ENCODE measurements around the gene COPS9. TPM values are rescaled to one million over a fixed set of nuclear protein-coding genes. Genes with fewer than 3 reads are reported as not detected.

Gene COPS9
- total RNA-seq, 2 experiments from 2014 or later: 87.1 to 89.5 TPM

GRCh38 chr2:240121675-240122074, 14.4 kb downstream of the COPS9 start:
- Mint-ChIP-seq H3K36me3 (peaks cover 1% of the 10 kb centered on the region), H3K9me3 (no peaks in the 10 kb centered on the region), H3K27ac (no peak overlapping the region), H3K4me3 (no peak overlapping the region), H3K4me1 (peaks cover 1% of the 10 kb centered on the region), H3K27me3 (peaks cover 16% of the 10 kb centered on the region)
- no peak for ATAC-seq (ENCODE audit: low read depth)
- POLR2A ChIA-PET: no interaction called here
- DNase-seq: no peak

- Mint-ChIP-seq H3K36me3 (peaks cover 1% of the 10 kb centered on the region), H3K27ac (no peak overlapping the region), H3K4me1 (peaks cover 1% of the 10 kb centered on the region), H3K27me3 (peaks cover 17% of the 10 kb centered on the region), H3K4me3 (no peak overlapping the region), H3K9me3 (no peaks in the 10 kb centered on the region)
- no peak for ATAC-seq (ENCODE audit: low read depth)
- POLR2A ChIA-PET: no interaction called here
- no peak for DNase-seq
Observed at GRCh38 chr2:240121190-240121589, 14.9 kb downstream of the COPS9 start.

- H3K4me1 Mint-ChIP-seq: no peaks in the 10 kb centered on the region
- DNase-seq: no peak
- no peak overlapping the region for H3K27ac Mint-ChIP-seq
- POLR2A ChIA-PET: no interaction called here
- H3K4me3 Mint-ChIP-seq: no peak overlapping the region
- no peaks in the 10 kb centered on the region for H3K9me3 Mint-ChIP-seq
- peaks cover 23% of the 10 kb centered on the region for H3K27me3 Mint-ChIP-seq
- ATAC-seq (ENCODE audit: low read depth): no peak
- no peaks in the 10 kb centered on the region for H3K36me3 Mint-ChIP-seq
Observed at GRCh38 chr2:240114233-240114632, 21.9 kb downstream of the COPS9 start.

GRCh38 chr2:240112914-240113690, 23.0 kb downstream of the COPS9 start:
- peaks cover 22% of the 10 kb centered on the region for H3K27me3 Mint-ChIP-seq
- H3K4me3 Mint-ChIP-seq: no peak overlapping the region
- no peaks in the 10 kb centered on the region for H3K4me1 Mint-ChIP-seq
- no peak overlapping the region for H3K27ac Mint-ChIP-seq
- POLR2A ChIA-PET: interaction anchor here (1.1 kb wide), 1 partner anchor 15 kb away, joined by 3 read pairs; no protein-coding TSS in a partner anchor
- no peaks in the 10 kb centered on the region for H3K36me3 Mint-ChIP-seq
- DNase-seq (no peak), ATAC-seq (ENCODE audit: low read depth) (no peak)
- H3K9me3 Mint-ChIP-seq: no peaks in the 10 kb centered on the region

- H3K4me1 Mint-ChIP-seq: no peaks in the 10 kb centered on the region
- H3K27ac Mint-ChIP-seq: no peak overlapping the region
- ATAC-seq (ENCODE audit: low read depth) (no peak), DNase-seq (no peak)
- no peaks in the 10 kb centered on the region for H3K9me3 Mint-ChIP-seq
- POLR2A ChIA-PET: no interaction called here
- H3K4me3 Mint-ChIP-seq: no peak overlapping the region
- no peaks in the 10 kb centered on the region for H3K36me3 Mint-ChIP-seq
- H3K27me3 Mint-ChIP-seq: peaks cover 18% of the 10 kb centered on the region
Observed at GRCh38 chr2:240111253-240111652, 24.9 kb downstream of the COPS9 start.

- Mint-ChIP-seq H3K4me3 (no peak overlapping the region), H3K27me3 (peaks cover 5% of the 10 kb centered on the region), H3K9me3 (no peaks in the 10 kb centered on the region), H3K36me3 (no peaks in the 10 kb centered on the region), H3K4me1 (no peaks in the 10 kb centered on the region), H3K27ac (no peak overlapping the region)
- POLR2A ChIA-PET: no interaction called here
- ATAC-seq (ENCODE audit: low read depth) (no peak), DNase-seq (no peak)
Observed at GRCh38 chr2:240109386-240109785, 26.7 kb downstream of the COPS9 start.

GRCh38 chr2:240107477-240107796, 28.7 kb downstream of the COPS9 start:
- H3K4me1 Mint-ChIP-seq: no peaks in the 10 kb centered on the region
- DNase-seq: no peak
- H3K36me3 Mint-ChIP-seq: no peaks in the 10 kb centered on the region
- H3K4me3 Mint-ChIP-seq: no peak overlapping the region
- ATAC-seq (ENCODE audit: low read depth): no peak
- POLR2A ChIA-PET: no interaction called here
- no peak overlapping the region for H3K27ac Mint-ChIP-seq
- no peaks in the 10 kb centered on the region for H3K9me3 Mint-ChIP-seq
- H3K27me3 Mint-ChIP-seq: no peaks in the 10 kb centered on the region

GRCh38 chr2:240106765-240107476, 29.2 kb downstream of the COPS9 start:
- no peaks in the 10 kb centered on the region for H3K9me3 Mint-ChIP-seq
- POLR2A ChIA-PET: no interaction called here
- no peaks in the 10 kb centered on the region for H3K27me3 Mint-ChIP-seq
- ATAC-seq (ENCODE audit: low read depth): no peak
- H3K27ac Mint-ChIP-seq: no peak overlapping the region
- no peaks in the 10 kb centered on the region for H3K36me3 Mint-ChIP-seq
- no peak for DNase-seq
- H3K4me3 Mint-ChIP-seq: no peak overlapping the region
- H3K4me1 Mint-ChIP-seq: no peaks in the 10 kb centered on the region

GRCh38 chr2:240105982-240106381, 30.1 kb downstream of the COPS9 start:
- no peak overlapping the region for H3K27ac Mint-ChIP-seq
- no peaks in the 10 kb centered on the region for H3K9me3 Mint-ChIP-seq
- H3K4me3 Mint-ChIP-seq: no peak overlapping the region
- POLR2A ChIA-PET: no interaction called here
- peaks cover 8% of the 10 kb centered on the region for H3K27me3 Mint-ChIP-seq
- DNase-seq: no peak
- H3K4me1 Mint-ChIP-seq: no peaks in the 10 kb centered on the region
- H3K36me3 Mint-ChIP-seq: no peaks in the 10 kb centered on the region
- no peak for ATAC-seq (ENCODE audit: low read depth)

- Mint-ChIP-seq H3K27ac (no peak overlapping the region), H3K27me3 (peaks cover 32% of the 10 kb centered on the region), H3K9me3 (peaks cover 6% of the 10 kb centered on the region), H3K4me1 (no peaks in the 10 kb centered on the region), H3K36me3 (peaks cover 1% of the 10 kb centered on the region), H3K4me3 (no peak overlapping the region)
- no peak for ATAC-seq (ENCODE audit: low read depth)
- DNase-seq: no peak
- POLR2A ChIA-PET: no interaction called here
Observed at GRCh38 chr2:240103136-240103535, 33.0 kb downstream of the COPS9 start.

GRCh38 chr2:240098349-240098748, 37.8 kb downstream of the COPS9 start:
- ATAC-seq (ENCODE audit: low read depth): no peak
- no peak overlapping the region for H3K4me3 Mint-ChIP-seq
- POLR2A ChIA-PET: interaction anchor here (0.8 kb wide), 1 partner anchor 15 kb away, joined by 3 read pairs; no protein-coding TSS in a partner anchor
- peaks cover 1% of the 10 kb centered on the region for H3K36me3 Mint-ChIP-seq
- no peak overlapping the region for H3K27ac Mint-ChIP-seq
- peaks cover 73% of the 10 kb centered on the region for H3K27me3 Mint-ChIP-seq
- DNase-seq: no peak
- H3K4me1 Mint-ChIP-seq: no peaks in the 10 kb centered on the region
- peaks cover 6% of the 10 kb centered on the region for H3K9me3 Mint-ChIP-seq

GRCh38 chr2:240095556-240096523, 40.3 kb downstream of the COPS9 start:
- ATAC-seq (ENCODE audit: low read depth): no peak
- Mint-ChIP-seq H3K36me3 (peaks cover 1% of the 10 kb centered on the region), H3K9me3 (peaks cover 6% of the 10 kb centered on the region), H3K4me3 (no peak overlapping the region), H3K4me1 (no peaks in the 10 kb centered on the region), H3K27me3 (peaks cover 75% of the 10 kb centered on the region), H3K27ac (no peak overlapping the region)
- POLR2A ChIA-PET: no interaction called here
- no peak for DNase-seq

GRCh38 chr2:240089306-240089705, 46.8 kb downstream of the COPS9 start:
- H3K4me3 Mint-ChIP-seq: no peak overlapping the region
- no peak for ATAC-seq (ENCODE audit: low read depth)
- H3K9me3 Mint-ChIP-seq: peaks cover 6% of the 10 kb centered on the region
- H3K27me3 Mint-ChIP-seq: peaks cover 22% of the 10 kb centered on the region
- no peak overlapping the region for H3K27ac Mint-ChIP-seq
- POLR2A ChIA-PET: no interaction called here
- no peaks in the 10 kb centered on the region for H3K4me1 Mint-ChIP-seq
- H3K36me3 Mint-ChIP-seq: no peaks in the 10 kb centered on the region
- no peak for DNase-seq
